CD8-positive, alpha-beta memory T cell (primary cell): ENCODE results near the gene SCGN. TPM values are rescaled to one million over a fixed set of nuclear protein-coding genes. Genes with fewer than 3 reads are reported as not detected.

ENCODE experiments used
- CTCF ChIA-PET: fragments of 350-600 bp; sonication (Branson Sonifier 250); formaldehyde crosslinking; loops from one replicate; lab custom pipeline; 2021; ENCODE audit warnings: antibody characterized with exemption; lab: Charles Lee
- POLR2A ChIA-PET: fragments of 350-600 bp; sonication (Branson Sonifier 250); formaldehyde crosslinking; loops from one replicate; lab custom pipeline; 2021; ENCODE audit warnings: antibody characterized with exemption; lab: Charles Lee
- DNase-seq, 5 donors: peaks; one replicate each; pipeline versions ENCODE4 v3.0.0 to v3.0.0-alpha.2; 2020 to 2022; ENCODE audit warnings: mixed read lengths in 1 of 5
- H3K27ac ChIP-seq: one replicate; pipeline ENCODE4 v1.7.0; 2013; ENCODE audit warnings: low read depth, mild to moderate bottlenecking, low read length, moderate library complexity
- H3K27me3 ChIP-seq: 2 replicates; pipeline ENCODE4 v1.7.0; 2013; ENCODE audit warnings: low read length, mild to moderate bottlenecking; ENCODE audit not compliant: insufficient read depth, poor library complexity, severe bottlenecking
- H3K36me3 ChIP-seq: 2 replicates; pipeline ENCODE4 v1.7.0; 2013; ENCODE audit warnings: mild to moderate bottlenecking, low read length, moderate library complexity; ENCODE audit not compliant: insufficient read depth
- H3K4me1 ChIP-seq: 2 replicates; pipeline ENCODE4 v1.7.0; 2013; ENCODE audit warnings: mild to moderate bottlenecking, low read length, moderate library complexity; ENCODE audit not compliant: insufficient read depth
- H3K4me3 ChIP-seq: 2 replicates; pipeline ENCODE4 v1.7.0; 2013; ENCODE audit warnings: mild to moderate bottlenecking, low read length
- H3K9me3 ChIP-seq: 2 replicates; pipeline ENCODE4 v1.7.0; 2013; ENCODE audit warnings: mild to moderate bottlenecking, low read length
- H3K27ac Mint-ChIP-seq, 8 donors: one replicate each; pipeline ENCODE4 v1.8.0; 2020 to 2021; ENCODE audit warnings: mixed read lengths in 8 of 8, mild to moderate bottlenecking in 6 of 8, inconsistent platforms in 3 of 8, moderate library complexity in 3 of 8
- H3K27me3 Mint-ChIP-seq, 2 donors: one replicate each; pipeline ENCODE4 v1.8.0; 2020 to 2021; ENCODE audit warnings: mixed read lengths in 2 of 2, mild to moderate bottlenecking in 1 of 2, moderate library complexity in 1 of 2
- H3K36me3 Mint-ChIP-seq, 3 donors: one replicate each; pipeline ENCODE4 v1.8.0; 2020 to 2021; ENCODE audit warnings: mixed read lengths in 3 of 3, inconsistent platforms in 1 of 3, mild to moderate bottlenecking in 1 of 3
- H3K4me1 Mint-ChIP-seq, 3 donors: one replicate each; pipeline ENCODE4 v1.8.0; 2020 to 2021; ENCODE audit warnings: mixed read lengths in 3 of 3, inconsistent platforms in 1 of 3, mild to moderate bottlenecking in 1 of 3
- H3K4me3 Mint-ChIP-seq, 7 donors: one replicate each; pipeline ENCODE4 v1.8.0; 2020 to 2021; ENCODE audit warnings: mixed read lengths in 7 of 7, mild to moderate bottlenecking in 6 of 7, moderate library complexity in 4 of 7, inconsistent platforms in 2 of 7
- H3K9me3 Mint-ChIP-seq, 5 donors: one replicate each; pipeline ENCODE4 v1.8.0; 2020 to 2022; ENCODE audit warnings: mixed read lengths in 5 of 5, mild to moderate bottlenecking in 3 of 5, moderate library complexity in 2 of 5, inconsistent platforms in 1 of 5
- polyA plus RNA-seq: library from polyadenylated mRNA; unstranded; fragments of 300-500 nt; fragmentation: Illumina TruSeq; gene quantifications from one replicate; pipeline ENCODE4 v1.2.3, GENCODE V29; 2021
- total RNA-seq, 2 experiments: library from RNA; stranded (reverse); gene quantifications; one replicate each; pipeline ENCODE4 v1.2.3, GENCODE V29; 2021

SCGN gene
- total and polyA plus RNA-seq, 3 experiments from 2014 or later: not detected

GRCh38 chr6:25703005-25703404 is 51.0 kb downstream of the SCGN start:
- Mint-ChIP-seq H3K27me3 (peaks cover 10 to 46% of the 10 kb centered on the region in 2 donors), H3K27ac (no peak overlapping the region), H3K4me3 (no peak overlapping the region), H3K36me3 (no peaks in the 10 kb centered on the region), H3K9me3 (peaks cover 0 to 1% (median 0%) of the 10 kb centered on the region in 5 donors), H3K4me1 (no peaks in the 10 kb centered on the region)
- Histone ChIP-seq H3K27ac (no peak overlapping the region), H3K4me1 (no peaks in the 10 kb centered on the region), H3K4me3 (no peak overlapping the region), H3K27me3 (no peaks in the 10 kb centered on the region), H3K36me3 (no peaks in the 10 kb centered on the region), H3K9me3 (no peaks in the 10 kb centered on the region)
- ChIA-PET CTCF (no interaction called here), POLR2A (no interaction called here)
- no peak for DNase-seq

- ChIA-PET CTCF (no interaction called here), POLR2A (no interaction called here)
- Mint-ChIP-seq H3K27ac (no peak overlapping the region), H3K9me3 (peaks cover 0 to 1% (median 0%) of the 10 kb centered on the region in 5 donors), H3K27me3 (peaks cover 10 to 37% of the 10 kb centered on the region in 2 donors), H3K36me3 (no peaks in the 10 kb centered on the region), H3K4me3 (no peak overlapping the region), H3K4me1 (no peaks in the 10 kb centered on the region)
- Histone ChIP-seq H3K27ac (no peak overlapping the region), H3K4me3 (no peak overlapping the region), H3K36me3 (no peaks in the 10 kb centered on the region), H3K9me3 (no peaks in the 10 kb centered on the region), H3K27me3 (no peaks in the 10 kb centered on the region), H3K4me1 (no peaks in the 10 kb centered on the region)
- DNase-seq: no peak
Measured at GRCh38 chr6:25704001-25704400, 52.0 kb downstream of the SCGN start.

GRCh38 chr6:25706314-25707014 is 54.4 kb downstream of the SCGN start:
- H3K27ac ChIP-seq: no peak overlapping the region
- Mint-ChIP-seq H3K27me3 (peaks cover 8 to 44% of the 10 kb centered on the region in 2 donors), H3K4me1 (no peaks in the 10 kb centered on the region), H3K27ac (no peak overlapping the region), H3K36me3 (no peaks in the 10 kb centered on the region), H3K9me3 (peaks cover 0 to 1% (median 0%) of the 10 kb centered on the region in 5 donors), H3K4me3 (no peak overlapping the region)
- POLR2A ChIA-PET: no interaction called here
- CTCF ChIA-PET: no interaction called here
- H3K4me1 ChIP-seq: no peaks in the 10 kb centered on the region
- H3K4me3 ChIP-seq: no peak overlapping the region
- no peaks in the 10 kb centered on the region for H3K9me3 ChIP-seq
- no peak for DNase-seq
- no peaks in the 10 kb centered on the region for H3K27me3 ChIP-seq
- H3K36me3 ChIP-seq: no peaks in the 10 kb centered on the region

GRCh38 chr6:25709761-25710160 is 57.7 kb downstream of the SCGN start:
- Mint-ChIP-seq H3K9me3 (peaks cover 0 to 1% (median 0%) of the 10 kb centered on the region in 5 donors), H3K4me1 (no peaks in the 10 kb centered on the region), H3K27ac (no peak overlapping the region), H3K4me3 (no peak overlapping the region), H3K27me3 (peaks cover 5 to 24% of the 10 kb centered on the region in 2 donors), H3K36me3 (no peaks in the 10 kb centered on the region)
- no peaks in the 10 kb centered on the region for H3K27me3 ChIP-seq
- H3K4me1 ChIP-seq: no peaks in the 10 kb centered on the region
- H3K9me3 ChIP-seq: no peaks in the 10 kb centered on the region
- no peak overlapping the region for H3K4me3 ChIP-seq
- DNase-seq: no peak
- H3K27ac ChIP-seq: no peak overlapping the region
- POLR2A ChIA-PET: no interaction called here
- no peaks in the 10 kb centered on the region for H3K36me3 ChIP-seq
- CTCF ChIA-PET: interaction anchor here (0.9 kb wide), 1 partner anchor 8 kb away, joined by 3 read pairs; no protein-coding TSS in a partner anchor

GRCh38 chr6:25710287-25710686 is 58.3 kb downstream of the SCGN start:
- H3K4me1 ChIP-seq: no peaks in the 10 kb centered on the region
- CTCF ChIA-PET: no interaction called here
- no peak for DNase-seq

GRCh38 chr6:25713824-25714223 is 61.8 kb downstream of the SCGN start:
- Histone ChIP-seq H3K4me3 (no peak overlapping the region), H3K27ac (no peak overlapping the region), H3K27me3 (no peaks in the 10 kb centered on the region), H3K36me3 (no peaks in the 10 kb centered on the region), H3K9me3 (no peaks in the 10 kb centered on the region), H3K4me1 (no peaks in the 10 kb centered on the region)
- H3K27ac Mint-ChIP-seq: no peak overlapping the region
- CTCF ChIA-PET: interaction anchor here (1.4 kb wide), 1 partner anchor 490 kb away, joined by 3 read pairs; no protein-coding TSS in a partner anchor
- POLR2A ChIA-PET: no interaction called here
- no peaks in the 10 kb centered on the region for H3K4me1 Mint-ChIP-seq
- H3K36me3 Mint-ChIP-seq: no peaks in the 10 kb centered on the region
- H3K4me3 Mint-ChIP-seq: no peak overlapping the region
- peaks cover 6 to 21% of the 10 kb centered on the region in 2 donors for H3K27me3 Mint-ChIP-seq
- DNase-seq: no peak
- no peaks in the 10 kb centered on the region for H3K9me3 Mint-ChIP-seq

More at GRCh38 chr6:25710287-25710686, 58.3 kb downstream of the SCGN start:
- Mint-ChIP-seq H3K36me3 (no peaks in the 10 kb centered on the region), H3K9me3 (peaks cover 0 to 1% (median 0%) of the 10 kb centered on the region in 5 donors), H3K27me3 (peaks cover 5 to 24% of the 10 kb centered on the region in 2 donors), H3K4me3 (no peak overlapping the region), H3K4me1 (no peaks in the 10 kb centered on the region), H3K27ac (no peak overlapping the region)
- Histone ChIP-seq H3K36me3 (no peaks in the 10 kb centered on the region), H3K27me3 (no peaks in the 10 kb centered on the region), H3K4me3 (no peak overlapping the region), H3K27ac (no peak overlapping the region), H3K9me3 (no peaks in the 10 kb centered on the region)
- POLR2A ChIA-PET: no interaction called here

- Histone ChIP-seq H3K27ac (no peak overlapping the region), H3K9me3 (no peaks in the 10 kb centered on the region), H3K4me1 (no peaks in the 10 kb centered on the region), H3K36me3 (no peaks in the 10 kb centered on the region), H3K27me3 (no peaks in the 10 kb centered on the region), H3K4me3 (no peak overlapping the region)
- no peak for DNase-seq
- ChIA-PET POLR2A (no interaction called here), CTCF (interaction anchor here (1.4 kb wide), 1 partner anchor 491 kb away, joined by 3 read pairs; no protein-coding TSS in a partner anchor)
- Mint-ChIP-seq H3K36me3 (no peaks in the 10 kb centered on the region), H3K4me3 (no peak overlapping the region), H3K27me3 (peaks cover 6 to 20% of the 10 kb centered on the region in 2 donors), H3K9me3 (no peaks in the 10 kb centered on the region), H3K27ac (no peak overlapping the region), H3K4me1 (no peaks in the 10 kb centered on the region)
Measured at GRCh38 chr6:25714765-25715164, 62.8 kb downstream of the SCGN start.

GRCh38 chr6:25715794-25716193 is 63.8 kb downstream of the SCGN start:
- no peak for DNase-seq
- Mint-ChIP-seq H3K27me3 (peaks cover 6 to 18% of the 10 kb centered on the region in 2 donors), H3K4me3 (no peak overlapping the region), H3K36me3 (no peaks in the 10 kb centered on the region), H3K9me3 (no peaks in the 10 kb centered on the region), H3K4me1 (no peaks in the 10 kb centered on the region), H3K27ac (no peak overlapping the region)
- no peaks in the 10 kb centered on the region for H3K36me3 ChIP-seq
- no peak overlapping the region for H3K4me3 ChIP-seq
- POLR2A ChIA-PET: no interaction called here
- H3K27ac ChIP-seq: no peak overlapping the region
- peaks cover 3% of the 10 kb centered on the region for H3K27me3 ChIP-seq
- H3K4me1 ChIP-seq: no peaks in the 10 kb centered on the region
- CTCF ChIA-PET: interaction anchor here (1.2 kb wide), 1 partner anchor 166 kb away, joined by 4 read pairs; no protein-coding TSS in a partner anchor
- H3K9me3 ChIP-seq: no peaks in the 10 kb centered on the region
